ENCODE data around the gene P2RX5. TPM values are rescaled to one million over a fixed set of nuclear protein-coding genes. Genes with fewer than 3 reads are reported as not detected.

P2RX5 gene
- total and polyA plus RNA-seq, 12 donors: 6.0 to 56.6 (median 12.4) TPM

- Histone ChIP-seq H3K36me3 (peaks cover 0 to 8% (median 0%) of the 10 kb centered on the region in 9 donors), H3K4me3 (no peak overlapping the region), H3K4me1 (peaks cover 0 to 11% (median 0%) of the 10 kb centered on the region in 9 donors), H3K27ac (no peak overlapping the region), H3K9me3 (no peaks in the 10 kb centered on the region), H3K27me3 (peaks cover 0 to 25% (median 18%) of the 10 kb centered on the region in 7 donors)
- ATAC-seq (no peak), DNase-seq (no peak)
- intact Hi-C loops (cut with DNase I): loop anchor here in 1 of 10 donors (5.0 kb wide), 1 partner anchor 56 kb away; no protein-coding TSS in a partner anchor
- no peak for TF ChIP-seq CTCF (IDR thresholded peaks at IDR 0.05)
- 83 to 85% methylated on average over 12 of the region's 12 CpGs for WGBS, 2 donors
These were observed 14.9 kb downstream of the P2RX5 start for GRCh38 chr17:3681057-3681456.

- WGBS, 2 donors: 57 to 59% methylated on average over 20 of the region's 20 CpGs
- Histone ChIP-seq H3K27ac (no peak overlapping the region), H3K4me1 (peaks cover 0 to 11% (median 0%) of the 10 kb centered on the region in 9 donors), H3K9me3 (no peaks in the 10 kb centered on the region), H3K36me3 (peaks cover 0 to 8% (median 0%) of the 10 kb centered on the region in 9 donors), H3K4me3 (no peak overlapping the region), H3K27me3 (peaks cover 0 to 18% (median 14%) of the 10 kb centered on the region in 7 donors)
- TF ChIP-seq CTCF (IDR thresholded peaks at IDR 0.05): no peak
- DNase-seq: no peak
- intact Hi-C loops (cut with DNase I): loop anchor here in 1 of 10 donors (5.0 kb wide), 1 partner anchor 58 kb away; no protein-coding TSS in a partner anchor
- ATAC-seq: peak in 2 of 8 donors; percentile 22 to 27
These were observed 16.3 kb downstream of the P2RX5 start for GRCh38 chr17:3679531-3680126.

- intact Hi-C loops (cut with DNase I): no loop called here
- Histone ChIP-seq H3K4me1 (peaks cover 0 to 11% (median 0%) of the 10 kb centered on the region in 9 donors), H3K27ac (no peak overlapping the region), H3K27me3 (peaks cover 0 to 14% (median 10%) of the 10 kb centered on the region in 7 donors), H3K36me3 (peaks cover 0 to 8% (median 0%) of the 10 kb centered on the region in 9 donors), H3K4me3 (no peak overlapping the region), H3K9me3 (no peaks in the 10 kb centered on the region)
- ATAC-seq (no peak), DNase-seq (no peak)
- no peak for TF ChIP-seq CTCF (IDR thresholded peaks at IDR 0.05)
- WGBS, 2 donors: 85% methylated on average over 27 of the region's 27 CpGs
These were observed 17.0 kb downstream of the P2RX5 start for GRCh38 chr17:3678821-3679530.

GRCh38 chr17:3678095-3678820 lies 17.7 kb downstream of the P2RX5 start:
- Histone ChIP-seq H3K4me1 (peaks cover 0 to 10% (median 0%) of the 10 kb centered on the region in 9 donors), H3K9me3 (no peaks in the 10 kb centered on the region), H3K4me3 (no peak overlapping the region), H3K36me3 (peaks cover 0 to 8% (median 0%) of the 10 kb centered on the region in 9 donors), H3K27me3 (peaks cover 0 to 7% (median 3%) of the 10 kb centered on the region in 7 donors), H3K27ac (no peak overlapping the region)
- 59 to 62% methylated on average over 16 of the region's 16 CpGs for WGBS, 2 donors
- intact Hi-C loops (cut with DNase I): no loop called here
- no peak for DNase-seq
- peak in 2 of 8 donors; percentile 7 to 13 for ATAC-seq
- no peak for TF ChIP-seq CTCF (IDR thresholded peaks at IDR 0.05)

Data from heart right ventricle (tissue), 16 donors.